Measurements from ENCODE around the gene CUL7.

- no peak for TF ChIP-seq CTCF (IDR thresholded peaks at IDR 0.05)
- TF ChIP-seq POLR2A (IDR thresholded peaks at IDR 0.05), result no peak
Observed at GRCh38 chr6:43093436-43094289, 40.0 kb upstream of the CUL7 start.

Measured in thyroid gland (tissue), 4 donors.